8988T (cell line): ENCODE measurements around the gene CNOT1.
"Not testable (repeated sequence)": the region's sequence is repeated elsewhere in the genome, so short reads cannot be mapped to it uniquely, and the experiment has no call there.

Experiments used
- DNase-seq: peaks from one replicate; pipeline ENCODE4 v3.0.0; 2011

CNOT1 gene

DNA sequence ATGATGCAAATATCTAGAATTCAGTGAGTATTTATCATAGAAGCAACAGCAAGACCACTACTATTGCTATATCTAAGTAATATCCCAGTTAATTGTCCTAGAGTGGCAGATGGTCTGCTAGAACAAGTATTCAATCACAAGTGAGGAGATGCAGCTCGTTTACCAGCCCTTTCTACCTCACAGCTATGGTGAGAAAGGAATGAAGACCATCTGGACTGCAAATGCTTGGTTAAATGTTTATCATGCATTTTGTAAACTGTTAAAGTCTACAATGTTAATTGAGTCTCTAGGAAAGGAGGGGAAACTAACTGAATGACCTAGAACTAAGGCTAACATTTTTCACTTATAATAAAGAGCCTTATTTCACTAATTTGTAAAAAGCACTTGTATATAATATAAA is 52.5 kb downstream of the CNOT1 start:
- DNase-seq: no peak

- DNase-seq: no peak
Observed at GRCh38 chr16:58574895-58575294, 54.7 kb downstream of the CNOT1 start.

DNA sequence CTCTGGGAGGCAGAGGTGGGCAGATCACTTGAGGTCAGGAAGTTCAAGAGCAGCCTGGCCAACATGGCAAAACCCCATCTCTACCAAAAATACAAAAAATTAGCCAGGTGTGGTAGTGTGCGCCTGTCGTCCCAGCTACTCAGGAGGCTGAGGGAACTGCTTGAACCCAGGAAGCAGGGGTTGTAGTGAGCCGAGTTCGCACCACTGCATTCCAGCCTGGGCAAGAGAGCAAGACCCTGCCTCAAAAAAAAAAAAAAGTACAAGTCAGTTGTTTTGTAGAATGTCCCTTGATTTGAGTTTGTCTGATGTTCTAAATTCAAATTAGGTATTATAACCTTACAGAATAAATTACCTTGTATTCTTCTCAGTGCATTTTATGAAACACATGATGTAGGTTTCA is 63.9 kb downstream of the CNOT1 start:
- not testable (repeated sequence) for DNase-seq

DNA sequence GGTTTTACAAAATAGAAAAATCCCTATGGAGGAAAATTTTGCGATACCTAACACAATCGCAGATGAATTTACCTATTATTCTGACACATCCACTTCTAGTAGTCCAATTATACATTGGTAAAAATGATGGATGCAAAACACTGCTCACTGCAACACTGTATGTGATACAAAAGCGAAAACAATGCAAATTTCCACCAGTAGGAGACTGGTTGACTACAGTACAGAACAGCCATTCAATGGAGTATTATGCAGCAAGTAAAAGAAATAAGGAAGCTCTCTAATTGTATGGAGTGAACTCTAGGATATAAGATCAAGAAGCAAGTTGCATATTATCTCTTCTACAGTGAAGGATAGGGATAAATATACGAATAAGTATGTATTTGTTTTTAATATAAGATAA is 65.9 kb downstream of the CNOT1 start:
- DNase-seq: no peak

- DNase-seq: no peak
Observed at GRCh38 chr16:58563235-58563634, 66.4 kb downstream of the CNOT1 start.

DNA sequence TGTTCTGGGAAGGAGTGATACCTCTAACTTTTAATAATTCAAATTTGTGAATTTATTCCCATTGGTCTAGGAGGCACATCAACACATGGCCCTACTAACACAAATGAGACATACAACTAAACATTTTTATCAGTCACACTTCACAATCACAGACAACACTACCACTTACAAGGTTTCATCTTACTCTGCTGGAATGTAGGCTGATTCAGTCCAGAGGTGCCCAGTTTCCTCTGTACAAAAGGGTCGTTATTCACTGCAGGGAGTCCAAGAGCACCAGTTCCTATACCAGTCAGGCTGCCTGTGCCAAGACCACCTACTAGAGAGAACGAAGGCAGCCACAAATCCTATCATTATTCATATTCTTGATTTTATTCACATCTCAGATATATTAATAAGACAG is 72.9 kb downstream of the CNOT1 start:
- no peak for DNase-seq

GRCh38 chr16:58551496-58551895 is 78.1 kb downstream of the CNOT1 start:
- no peak for DNase-seq

DNA sequence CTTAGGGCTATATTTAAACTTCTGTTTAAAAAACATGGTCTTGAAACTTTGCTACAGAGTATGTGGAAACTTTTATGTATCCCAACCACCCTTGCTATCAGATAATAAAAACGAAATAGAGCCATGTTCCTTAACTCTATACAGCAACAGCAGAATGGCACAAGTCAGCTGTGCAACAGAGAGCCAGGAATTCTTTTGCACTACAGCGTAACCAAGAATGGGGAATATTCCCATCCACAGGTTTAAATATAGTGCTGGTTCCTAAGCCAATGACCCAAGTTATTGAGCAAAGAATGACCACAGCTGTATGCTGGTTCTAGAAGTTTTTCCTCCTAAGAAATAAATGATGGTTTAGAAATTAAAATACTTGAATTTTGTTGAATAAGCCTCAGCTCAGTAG is 81.2 kb downstream of the CNOT1 start:
- no peak for DNase-seq

DNA sequence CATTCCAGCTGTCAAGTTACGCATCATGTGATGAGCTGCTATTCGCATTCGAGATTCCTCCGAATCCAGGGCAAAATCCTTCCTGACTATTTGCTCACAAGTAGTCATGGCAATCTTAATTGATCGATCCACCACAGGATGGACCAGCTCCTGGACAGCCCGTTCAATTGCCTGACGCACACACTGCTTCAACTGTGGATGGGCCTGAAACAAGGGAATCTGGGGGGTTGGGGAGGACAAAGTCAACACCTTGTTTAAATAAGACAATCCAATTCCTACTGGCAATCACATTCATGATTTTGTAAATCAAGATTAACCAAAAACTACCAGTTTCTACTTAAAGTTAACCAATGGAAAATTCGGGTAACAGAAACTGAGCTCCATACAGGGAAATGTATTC is 85.9 kb downstream of the CNOT1 start:
- no peak for DNase-seq

DNA sequence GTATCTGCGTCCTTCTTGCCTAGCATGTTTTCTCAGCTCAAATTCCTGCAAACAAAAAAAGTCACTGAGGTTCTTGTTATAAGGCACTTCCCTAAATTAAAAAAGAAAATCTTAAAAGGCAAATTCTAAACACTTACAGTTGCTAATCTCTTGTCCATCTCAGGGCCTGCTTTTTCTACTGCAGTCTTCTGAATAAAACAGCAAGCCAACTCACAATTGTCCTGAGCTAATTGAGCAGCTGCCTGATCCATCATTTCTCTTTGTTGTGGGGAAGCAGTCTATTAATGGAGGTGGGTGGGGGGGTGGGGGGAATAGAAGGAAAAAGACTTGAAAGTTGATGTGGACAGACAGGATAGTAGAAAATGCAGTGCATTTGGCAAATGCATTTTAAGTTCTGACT is 87.3 kb downstream of the CNOT1 start:
- DNase-seq: no peak

GRCh38 chr16:58541711-58542110 is 87.9 kb downstream of the CNOT1 start:
- DNase-seq: no peak

- DNase-seq: no peak
Observed at GRCh38 chr16:58537124-58537906, 92.3 kb downstream of the CNOT1 start.

DNA sequence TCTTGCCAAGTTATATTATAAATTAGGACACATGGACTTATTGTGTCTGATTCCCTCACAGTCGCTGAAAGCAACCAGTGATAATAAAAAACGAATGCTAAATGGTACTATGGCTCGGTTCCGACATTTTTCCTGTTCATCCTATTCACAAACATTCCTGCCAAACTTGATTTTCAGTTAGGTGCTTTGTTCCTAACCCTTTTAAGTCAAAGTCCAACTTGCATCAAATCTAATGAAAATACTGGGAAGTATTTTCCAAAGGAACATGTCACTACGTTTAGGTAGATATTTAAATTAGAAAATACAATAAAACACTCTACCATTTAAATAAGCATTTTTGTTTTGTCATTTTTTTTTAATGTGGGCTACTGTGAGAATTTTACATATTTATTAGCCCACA is 93.3 kb downstream of the CNOT1 start:
- no peak for DNase-seq

DNA sequence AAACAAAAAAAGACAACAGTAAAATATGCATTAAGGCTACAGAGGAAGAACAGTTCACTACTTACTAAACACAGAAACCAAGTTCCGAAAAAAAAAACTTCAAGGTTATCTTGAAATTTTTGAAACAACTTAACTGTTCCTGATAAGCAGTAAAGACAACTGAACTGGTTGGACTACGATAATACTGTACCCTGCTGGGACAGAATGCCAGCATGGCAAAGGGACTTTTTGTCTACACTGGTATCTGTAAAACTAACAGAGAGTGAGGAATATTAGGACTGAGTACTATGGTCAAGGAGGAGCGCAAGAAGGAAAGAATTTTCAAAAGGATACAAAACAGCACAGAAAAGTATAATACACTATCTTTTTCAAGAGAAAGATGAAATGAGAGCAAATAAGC is 94.5 kb downstream of the CNOT1 start:
- DNase-seq: no peak

DNA sequence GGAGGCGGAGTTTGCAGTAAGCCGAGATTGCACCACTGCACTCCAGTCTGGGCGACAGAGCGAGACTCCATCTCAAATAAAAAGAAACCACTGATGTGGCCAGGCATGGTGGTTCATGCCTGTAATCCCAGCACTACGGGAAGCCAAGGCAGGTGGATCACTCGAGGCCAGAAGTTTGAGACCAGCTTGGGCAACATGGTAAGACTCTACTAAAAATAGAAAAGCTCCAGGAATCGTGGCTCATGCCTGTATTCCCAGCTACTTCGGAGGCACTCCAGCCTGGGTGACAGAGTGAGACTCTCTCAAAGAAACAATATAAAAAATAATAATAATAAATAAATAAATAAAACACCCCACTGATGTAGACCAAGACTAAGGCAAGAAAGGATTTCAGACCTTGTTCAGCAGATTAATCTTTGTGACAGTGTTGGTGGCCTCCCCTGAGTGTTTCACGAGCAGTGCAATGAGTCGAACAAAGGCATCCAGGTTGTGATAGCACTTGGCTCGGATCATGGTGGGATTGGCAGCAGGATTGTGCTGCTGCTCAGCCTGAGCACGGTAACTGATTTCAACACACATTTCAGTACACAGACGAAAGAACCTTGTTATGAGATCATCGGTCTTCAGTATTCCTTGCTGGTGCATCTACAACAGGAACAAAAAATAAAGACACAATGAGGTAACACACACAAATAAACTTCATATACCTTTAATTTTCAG is 95.7 kb downstream of the CNOT1 start:
- no peak for DNase-seq

- no peak for DNase-seq
Observed at GRCh38 chr16:58532414-58532813, 97.2 kb downstream of the CNOT1 start.

DNA sequence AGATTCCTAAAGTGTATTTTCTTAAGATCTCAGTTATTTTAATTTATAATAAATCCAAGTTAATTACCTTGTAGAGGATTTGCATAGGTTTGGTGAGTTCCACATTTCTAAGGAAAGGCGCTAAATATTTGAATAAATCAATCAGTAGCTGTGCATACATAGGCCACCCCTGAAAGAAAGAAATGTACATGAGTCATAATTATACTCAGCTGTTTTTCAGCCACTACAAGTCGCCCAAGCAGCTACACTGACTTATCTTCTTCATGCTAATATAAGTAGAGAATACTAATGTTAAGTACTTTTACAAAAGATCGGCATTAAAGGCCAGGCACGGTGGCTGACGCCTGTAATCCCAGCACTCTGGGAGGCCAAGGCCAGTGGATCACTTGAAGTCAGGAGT is 99.4 kb downstream of the CNOT1 start:
- no peak for DNase-seq

GRCh38 chr16:58519707-58520106 is 109.9 kb downstream of the CNOT1 start:
- DNase-seq: no peak

DNA sequence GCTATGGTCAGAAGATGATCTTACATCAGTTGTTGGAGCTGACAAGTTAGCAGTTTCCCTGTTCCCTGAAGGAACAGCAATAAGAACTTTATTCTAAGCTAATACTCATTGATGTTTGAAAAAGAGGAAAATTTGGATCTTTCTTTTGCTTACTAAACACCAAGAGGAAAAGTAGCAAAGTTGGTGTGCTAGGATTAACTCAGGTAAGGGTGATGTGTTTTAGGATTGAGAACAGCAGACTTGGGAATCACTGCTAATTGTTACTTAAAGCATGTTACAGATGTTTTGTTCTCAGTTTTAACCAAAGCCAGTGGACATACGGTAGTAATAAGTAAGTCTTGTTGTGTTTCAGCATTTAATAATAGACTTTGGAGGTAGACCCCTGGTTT is 110.7 kb downstream of the CNOT1 start:
- no peak for DNase-seq

DNA sequence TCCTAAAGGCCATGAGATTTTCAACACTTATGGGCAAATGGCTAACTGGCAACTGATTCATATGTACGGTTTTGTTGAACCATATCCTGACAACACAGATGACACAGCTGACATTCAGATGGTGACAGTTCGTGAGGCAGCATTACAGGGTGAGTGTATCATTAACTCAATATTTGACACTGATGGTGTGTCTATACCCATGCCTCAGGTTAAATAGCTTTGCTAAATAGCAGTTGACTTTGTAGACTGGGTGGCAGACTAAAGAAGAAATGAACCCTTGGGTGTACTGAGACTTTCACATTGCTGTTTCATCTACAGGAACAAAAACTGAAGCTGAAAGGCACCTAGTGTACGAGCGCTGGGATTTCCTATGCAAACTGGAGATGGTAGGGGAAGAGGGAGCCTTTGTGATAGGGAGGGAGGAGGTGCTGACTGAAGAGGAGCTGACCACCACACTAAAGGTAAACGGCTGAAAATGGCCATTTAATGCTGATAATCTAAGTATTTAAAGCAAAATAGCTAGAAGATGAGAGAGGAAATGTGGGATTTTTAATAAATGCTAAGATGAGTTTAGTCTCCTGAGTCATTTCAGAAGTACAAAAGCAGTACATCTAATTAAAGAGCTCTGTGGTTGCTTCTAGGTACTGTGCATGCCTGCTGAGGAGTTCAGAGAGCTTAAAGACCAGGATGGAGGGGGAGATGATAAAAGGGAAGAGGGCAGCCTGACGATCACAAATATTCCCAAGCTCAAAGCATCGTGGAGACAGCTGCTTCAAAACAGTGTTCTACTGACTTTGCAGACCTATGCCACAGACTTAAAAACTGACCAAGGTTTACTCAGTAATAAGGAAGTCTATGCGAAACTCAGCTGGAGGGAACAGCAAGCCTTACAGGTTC is 111.3 kb downstream of the CNOT1 start:
- DNase-seq: no peak

GRCh38 chr16:58516768-58517107 is 112.9 kb downstream of the CNOT1 start:
- no peak for DNase-seq

GRCh38 chr16:58515871-58516767 is 113.5 kb downstream of the CNOT1 start:
- DNase-seq: no peak
